HG03045 (cell line): ENCODE results near the gene EXOC6B.

Experiments
- ATAC-seq: cut with Tn5 transposase; IDR thresholded peaks from one replicate; pipeline ENCODE4 v1.9.1; 2021; ENCODE audit warnings: mild to moderate bottlenecking, moderate library complexity; ENCODE audit not compliant: unreplicated experiment

EXOC6B gene

DNA sequence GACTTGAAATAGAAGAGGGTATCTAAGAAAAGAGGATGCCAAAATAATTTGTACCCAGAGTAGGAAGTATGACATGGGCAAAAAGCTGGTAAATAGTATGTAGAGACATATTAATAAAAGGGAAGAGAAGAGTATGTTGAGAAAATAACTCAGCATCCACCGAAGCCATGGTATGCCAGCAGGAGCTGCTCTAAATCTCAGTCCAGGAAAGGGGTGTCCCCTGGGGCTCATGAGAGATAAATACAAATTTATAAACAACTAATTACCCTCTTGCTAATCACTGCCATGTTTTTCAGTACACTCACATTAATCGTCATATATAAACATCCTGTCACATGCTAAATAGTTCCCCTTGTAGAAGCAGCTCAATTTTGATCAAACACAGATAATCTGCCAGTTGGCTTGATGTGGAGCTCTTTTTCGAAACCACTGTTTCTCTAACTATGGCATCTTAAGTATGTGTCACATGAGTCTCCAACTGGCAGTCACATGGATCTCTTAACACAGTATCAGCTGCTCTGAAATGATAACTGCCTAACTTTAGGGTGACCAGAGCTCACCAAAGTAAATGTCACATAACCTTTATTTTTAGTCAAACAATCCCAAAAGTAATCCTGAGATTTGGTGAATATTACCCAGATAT is 31.9 kb downstream of the EXOC6B start:
- ATAC-seq: no peak

DNA sequence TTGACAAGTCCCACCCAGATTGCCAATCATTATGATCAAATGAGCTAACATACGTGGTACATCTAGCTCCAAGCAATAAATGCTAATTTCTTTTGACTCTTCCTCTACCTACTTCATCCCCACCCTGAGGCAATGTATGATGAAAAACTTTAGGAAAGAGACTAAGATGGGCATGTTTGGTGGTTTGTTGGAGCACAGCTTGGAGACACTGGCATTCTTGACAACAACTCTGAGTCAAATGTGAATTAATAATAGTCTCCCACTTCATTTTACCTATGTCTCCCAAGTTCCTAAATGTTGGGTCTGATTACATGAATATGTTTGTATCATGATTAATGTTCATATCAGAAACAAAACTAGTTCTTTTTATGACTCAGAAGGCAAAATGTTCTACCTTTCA is 36.6 kb downstream of the EXOC6B start:
- ATAC-seq: no peak

DNA sequence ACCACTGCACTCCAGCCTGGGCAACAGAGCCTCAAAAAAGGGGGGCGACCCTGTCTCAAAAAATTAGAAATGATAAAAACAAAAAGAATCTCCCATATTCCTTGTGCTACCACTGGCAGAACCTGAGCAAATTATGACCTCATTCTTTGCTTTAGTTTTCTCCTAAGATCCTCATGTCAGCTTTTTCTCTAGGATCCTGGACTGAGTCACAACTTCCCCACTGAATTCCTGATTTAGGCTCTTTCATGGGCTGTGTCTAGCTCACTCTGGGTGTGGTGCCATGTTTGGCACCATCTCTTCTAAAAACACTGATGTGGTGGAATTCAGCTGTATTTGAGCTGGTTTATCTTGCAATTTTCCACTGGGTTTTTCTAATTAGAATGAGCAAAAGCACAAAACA is 37.1 kb downstream of the EXOC6B start:
- ATAC-seq: no peak

DNA sequence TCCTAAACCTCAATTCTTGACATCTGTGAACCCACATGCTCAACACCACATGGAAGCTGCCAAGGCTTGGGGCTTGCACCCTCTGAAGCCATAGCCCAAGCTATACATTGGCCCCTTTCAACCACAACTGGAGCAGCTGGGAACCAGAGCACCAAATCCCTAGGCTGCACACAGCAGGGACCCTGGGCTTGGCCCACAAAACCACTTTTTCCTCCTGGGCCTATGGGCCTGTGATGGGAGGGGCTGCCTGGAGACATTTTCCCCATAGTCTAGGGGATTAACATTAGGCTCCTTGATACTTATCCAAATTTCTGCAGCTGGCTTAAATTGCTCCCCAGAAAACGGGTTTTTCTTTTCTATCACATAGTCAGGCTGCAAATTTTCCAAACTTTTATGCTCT is 40.3 kb downstream of the EXOC6B start:
- no peak for ATAC-seq

DNA sequence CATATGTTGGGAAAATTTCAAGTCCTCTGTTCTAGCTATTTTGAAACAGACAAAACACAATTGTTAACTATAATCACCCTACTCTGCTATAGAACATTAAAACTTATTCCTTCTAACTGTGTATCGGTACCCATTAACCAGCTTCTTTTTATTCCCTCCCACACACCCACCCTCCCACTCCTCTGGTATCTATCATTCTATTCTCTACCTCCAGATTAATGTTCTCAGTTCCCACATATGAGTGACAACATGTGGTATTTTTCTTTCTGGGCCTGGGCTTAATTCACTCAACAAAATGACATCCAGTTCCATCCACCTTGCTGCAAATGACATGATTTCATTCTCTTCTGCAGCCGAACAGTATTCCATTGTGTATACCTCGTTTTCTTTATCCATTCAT is 43.3 kb downstream of the EXOC6B start:
- no peak for ATAC-seq

DNA sequence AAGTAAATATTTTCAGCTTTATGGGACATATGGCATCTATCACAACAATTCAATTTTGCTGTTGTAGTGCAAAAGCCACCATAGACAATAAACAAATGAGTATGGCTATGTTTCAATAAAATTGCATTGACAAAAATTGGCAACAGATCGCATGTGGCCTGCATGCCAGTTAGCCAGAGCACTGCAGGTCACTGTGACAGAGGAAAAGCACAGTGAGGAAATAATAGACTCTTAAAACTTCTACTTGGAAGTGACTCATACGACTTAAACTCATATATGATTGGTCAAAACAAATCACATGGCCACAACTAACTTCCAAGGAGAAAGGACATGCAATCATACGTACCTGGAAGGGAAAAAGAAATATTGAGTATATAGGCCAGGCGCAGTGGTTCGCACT is 44.4 kb downstream of the EXOC6B start:
- no peak for ATAC-seq

DNA sequence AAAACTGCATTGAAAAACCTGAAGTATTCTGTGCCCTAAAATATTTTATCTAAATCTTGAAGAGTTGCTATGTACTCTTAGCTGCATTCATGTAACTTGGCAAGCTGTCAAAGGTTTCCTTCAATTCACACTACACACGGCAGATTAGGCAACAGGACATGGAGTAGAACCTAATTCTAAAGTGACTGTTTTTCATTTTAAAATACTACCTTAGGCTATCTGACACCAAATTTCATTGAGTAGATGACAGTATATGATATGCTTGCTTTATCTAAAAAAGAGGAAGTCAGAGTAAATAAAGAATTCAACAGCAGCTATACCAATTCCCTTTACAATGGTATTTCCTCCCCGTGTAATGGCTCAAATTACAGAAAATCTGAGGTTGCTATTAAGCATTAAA is 45.4 kb downstream of the EXOC6B start:
- ATAC-seq: no peak

DNA sequence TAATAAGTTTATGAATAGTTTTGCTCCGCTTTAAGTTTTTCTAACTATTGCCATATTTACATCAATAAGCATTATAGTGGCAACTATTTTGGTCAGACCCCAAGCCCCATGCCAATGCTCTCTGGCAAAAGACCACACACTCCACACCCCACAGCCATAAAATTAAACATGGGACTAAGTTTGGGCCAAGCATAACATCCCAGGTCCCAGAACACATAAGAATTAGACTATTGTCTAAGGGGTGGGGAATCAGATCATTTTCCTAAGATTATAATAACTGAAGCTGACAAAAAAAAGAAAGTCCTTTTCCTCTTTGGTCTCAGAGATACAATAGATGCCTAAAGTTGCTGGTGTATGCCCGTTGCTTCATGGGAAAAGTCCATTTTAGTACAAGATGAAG is 46.3 kb downstream of the EXOC6B start:
- no peak for ATAC-seq

DNA sequence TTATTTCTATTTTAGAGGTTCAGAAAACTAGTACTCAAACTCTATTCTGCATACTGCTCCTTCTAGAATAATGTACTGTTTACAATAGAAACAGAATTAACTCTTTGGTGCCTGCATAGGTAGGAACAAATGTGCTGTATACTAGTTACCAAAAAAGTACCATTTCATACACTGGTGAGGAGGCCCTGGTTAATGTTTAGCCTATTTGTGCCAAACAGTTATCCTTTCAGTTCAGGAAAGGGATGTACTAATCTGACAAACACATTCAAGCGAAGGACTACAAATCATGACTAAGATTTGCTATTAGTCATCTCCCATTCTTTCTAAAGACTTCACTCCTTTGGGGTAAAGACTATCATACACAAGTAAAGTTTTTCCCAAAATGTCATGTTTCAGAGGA is 47.4 kb downstream of the EXOC6B start:
- ATAC-seq: no peak

DNA sequence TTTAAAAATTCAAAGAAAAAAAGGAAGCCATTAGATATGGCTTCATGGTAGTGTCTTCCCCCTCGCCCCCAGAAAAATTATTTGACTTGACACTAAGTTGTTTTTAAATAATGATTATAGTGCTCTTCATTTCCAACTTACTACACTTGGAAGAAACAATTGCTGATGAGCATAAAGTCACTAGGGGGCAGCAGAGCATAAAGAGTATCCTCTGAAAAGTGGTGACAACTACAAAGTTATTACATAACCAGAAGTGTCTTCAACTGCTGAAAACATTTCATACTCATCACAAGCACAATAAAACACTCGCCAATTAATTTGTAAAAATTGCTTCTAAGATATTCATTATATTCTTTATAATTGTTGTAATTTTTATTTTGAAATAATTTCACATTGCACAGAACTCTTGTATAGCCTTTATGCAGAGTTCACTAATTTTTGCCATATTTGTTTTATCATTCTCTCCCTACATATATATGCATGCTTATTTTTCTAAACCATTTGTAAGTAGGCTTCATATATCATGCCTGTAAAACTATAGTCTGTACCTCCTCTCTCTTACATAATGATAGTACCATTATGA is 54.9 kb downstream of the EXOC6B start:
- ATAC-seq: no peak

DNA sequence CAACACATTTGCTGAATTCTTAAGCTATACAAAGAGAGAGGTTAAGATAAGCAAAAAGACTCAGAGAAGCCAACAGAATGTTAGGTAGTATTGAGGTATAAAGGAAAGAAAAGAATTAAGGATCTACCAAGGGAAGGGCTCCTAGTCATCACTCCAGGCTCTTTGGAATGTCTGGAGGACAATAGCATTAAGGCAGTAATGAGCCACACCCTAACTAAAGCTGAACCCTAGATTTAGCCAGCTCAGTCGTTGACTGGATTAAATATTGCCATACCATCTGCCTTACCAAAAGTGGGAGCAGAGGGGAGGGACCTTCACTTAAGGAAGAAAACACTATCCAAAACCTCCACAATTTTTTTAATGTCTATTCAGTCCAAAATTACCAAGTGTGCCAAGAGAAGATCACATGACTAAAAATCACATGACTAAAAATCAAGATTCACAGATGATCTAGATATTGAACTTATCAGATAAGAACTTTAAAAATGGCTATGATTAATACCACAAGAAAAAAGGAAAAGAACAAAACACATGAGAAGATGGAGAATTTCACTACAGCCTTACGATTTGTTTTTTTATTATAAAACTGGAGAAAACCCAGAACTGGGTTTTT is 59.7 kb downstream of the EXOC6B start:
- no peak for ATAC-seq

DNA sequence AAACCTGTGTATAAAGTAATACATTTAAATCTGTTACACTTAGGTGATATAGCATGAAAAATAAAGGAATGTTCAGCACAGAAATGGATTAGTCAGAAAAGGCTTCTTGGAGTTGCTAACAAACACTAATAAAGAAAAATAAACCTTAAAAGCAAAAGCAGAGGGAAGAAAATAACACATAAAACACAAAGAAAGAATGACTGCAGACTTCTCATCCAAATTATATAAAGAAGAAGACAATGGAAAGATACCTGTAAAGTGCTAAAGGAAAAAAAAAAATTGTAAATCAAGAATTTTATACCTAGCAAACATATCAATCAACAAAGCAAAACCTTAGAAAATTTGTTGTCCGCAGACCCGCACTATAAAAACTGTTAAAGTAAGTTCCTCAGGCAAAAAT is 63.6 kb downstream of the EXOC6B start:
- no peak for ATAC-seq

DNA sequence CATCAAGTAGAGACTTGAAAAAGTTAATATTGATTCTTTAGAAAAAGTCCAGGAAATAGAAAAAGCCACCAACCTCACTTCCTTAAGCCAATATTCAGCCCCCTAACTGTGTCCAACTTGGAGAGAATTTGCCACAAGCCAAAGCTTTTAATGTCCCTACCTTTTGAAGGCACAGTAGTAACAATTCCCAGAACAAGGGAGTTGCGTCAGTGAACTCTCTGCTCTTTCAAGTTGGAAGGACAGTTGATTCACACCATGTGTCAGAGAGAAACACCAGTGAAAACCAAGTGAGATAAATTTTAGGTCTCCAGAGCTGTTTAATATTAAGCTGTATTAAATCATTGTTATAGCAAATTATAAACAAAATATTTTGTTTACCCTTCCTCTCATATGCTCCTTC is 66.1 kb downstream of the EXOC6B start:
- no peak for ATAC-seq

DNA sequence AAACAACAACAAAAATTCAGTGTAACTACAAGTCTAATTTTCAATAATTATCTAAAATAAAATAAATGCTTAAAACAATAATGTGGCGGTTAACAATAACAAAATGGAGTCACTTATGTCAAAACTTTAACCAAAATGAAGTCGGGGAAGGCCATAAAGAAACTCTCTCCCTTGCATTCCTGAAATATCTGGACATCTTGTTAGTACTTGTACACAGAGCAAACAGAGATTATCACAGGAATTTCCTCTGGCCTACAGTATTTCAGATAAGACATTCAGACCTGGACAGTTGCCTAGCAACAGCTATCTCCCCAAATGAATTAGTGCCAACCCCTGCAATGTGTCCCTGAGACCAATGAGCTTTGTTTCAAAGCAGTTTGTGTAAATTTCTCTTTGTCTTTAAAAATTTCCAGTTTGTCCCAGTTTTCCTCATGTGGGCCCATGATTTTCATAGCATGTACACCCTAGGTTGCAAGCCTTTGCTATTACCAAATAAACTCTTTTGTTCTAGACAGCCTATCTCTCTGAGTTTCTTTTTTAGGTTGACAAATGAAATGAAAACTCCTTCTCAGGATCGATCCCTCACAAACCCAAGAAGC is 68.6 kb downstream of the EXOC6B start:
- no peak for ATAC-seq

DNA sequence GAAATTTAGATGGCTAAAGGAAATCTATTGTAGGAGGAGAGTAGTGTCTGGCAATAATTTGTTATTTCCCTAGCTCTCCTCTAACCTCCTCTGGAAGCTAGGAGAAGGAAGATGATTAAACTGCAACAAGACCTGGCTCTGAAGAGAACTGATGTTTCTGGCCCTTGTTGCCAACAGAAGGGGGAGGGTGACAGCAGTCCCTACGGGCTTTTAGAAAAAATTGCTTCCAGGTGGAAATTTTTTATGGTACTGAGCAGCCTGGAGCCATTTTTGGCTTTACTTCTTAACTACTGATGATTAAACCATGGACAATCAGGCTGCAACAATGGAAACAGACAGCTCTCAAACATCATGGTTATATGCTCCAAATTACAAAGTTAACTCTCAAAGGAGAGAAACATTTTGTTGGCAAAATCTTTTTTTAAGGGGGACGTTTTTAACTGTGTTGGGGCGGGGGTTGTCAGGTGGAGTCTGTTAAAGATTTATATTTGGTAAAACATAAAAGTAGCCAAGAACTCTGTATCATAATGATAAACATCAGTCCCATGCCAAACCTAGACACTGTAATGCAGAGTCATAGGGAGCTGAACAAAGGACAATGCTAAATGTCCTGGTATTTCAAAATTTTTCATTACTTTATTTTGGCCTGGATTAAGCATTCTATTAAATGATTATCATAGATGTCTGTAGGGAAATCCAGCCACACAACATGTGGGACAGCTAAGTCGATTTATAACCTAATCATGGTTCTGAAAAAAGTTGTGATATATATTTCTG is 70.0 kb downstream of the EXOC6B start:
- ATAC-seq: no peak

DNA sequence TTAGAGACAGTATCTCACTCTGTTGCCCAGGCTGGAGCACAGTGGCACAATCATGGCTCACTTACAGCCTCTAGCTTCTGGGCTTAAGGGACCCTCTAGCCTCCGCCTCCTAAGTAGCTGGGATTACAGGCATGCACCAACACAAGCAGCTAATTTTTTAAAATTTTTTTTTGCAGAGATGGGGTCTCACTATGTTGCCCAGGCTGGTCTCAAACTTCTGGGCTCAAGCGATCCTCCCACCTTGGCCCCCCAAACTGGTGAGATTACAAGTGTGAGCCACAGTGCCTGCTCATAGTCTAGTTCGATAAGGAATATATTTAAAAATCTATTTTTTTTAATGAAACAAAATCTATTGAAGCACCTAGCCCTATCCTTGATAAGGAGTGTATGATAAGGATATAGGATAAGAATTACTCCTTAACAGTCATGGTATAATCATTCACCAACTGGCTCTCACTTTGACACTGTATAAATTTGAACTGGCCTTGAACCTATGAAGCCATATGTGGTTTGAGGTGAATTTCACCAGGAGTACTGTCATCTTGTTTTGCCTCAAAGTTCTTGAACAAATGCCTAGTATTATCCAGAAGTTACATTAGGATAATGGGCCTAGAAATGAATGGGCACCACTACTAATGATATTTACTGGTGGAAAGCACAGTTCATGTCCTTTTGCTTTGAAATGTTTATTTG is 71.1 kb downstream of the EXOC6B start:
- no peak for ATAC-seq

DNA sequence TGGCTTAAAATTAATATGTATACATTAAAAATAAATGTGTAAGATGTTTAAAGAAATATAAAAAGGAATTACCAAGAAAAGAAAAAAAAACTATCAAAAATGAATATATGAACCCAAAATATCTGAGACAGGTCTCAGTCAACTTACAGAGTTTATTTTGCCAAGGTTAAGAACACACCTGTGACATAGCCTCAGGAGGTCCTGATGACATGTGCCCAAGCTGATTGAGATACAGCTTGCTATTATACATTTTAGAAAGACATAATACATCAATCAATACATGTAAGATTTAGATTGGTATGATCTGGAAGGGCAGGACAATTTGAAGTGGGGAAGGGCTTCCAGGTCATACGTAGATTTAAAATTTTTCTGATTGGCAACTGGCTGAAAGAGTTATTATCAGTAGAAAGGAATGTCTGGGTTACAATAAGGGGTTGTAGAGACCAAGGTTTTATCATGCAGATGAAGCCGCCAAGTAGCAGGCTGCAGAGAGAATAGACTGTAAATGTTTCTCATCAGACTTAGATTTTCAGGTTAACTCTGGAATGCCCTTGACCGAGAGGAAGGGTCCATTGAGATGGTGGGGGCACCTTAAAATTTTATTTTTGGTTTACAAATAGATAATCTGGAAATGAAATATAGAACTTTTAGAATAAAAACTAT is 74.7 kb downstream of the EXOC6B start:
- no peak for ATAC-seq

DNA sequence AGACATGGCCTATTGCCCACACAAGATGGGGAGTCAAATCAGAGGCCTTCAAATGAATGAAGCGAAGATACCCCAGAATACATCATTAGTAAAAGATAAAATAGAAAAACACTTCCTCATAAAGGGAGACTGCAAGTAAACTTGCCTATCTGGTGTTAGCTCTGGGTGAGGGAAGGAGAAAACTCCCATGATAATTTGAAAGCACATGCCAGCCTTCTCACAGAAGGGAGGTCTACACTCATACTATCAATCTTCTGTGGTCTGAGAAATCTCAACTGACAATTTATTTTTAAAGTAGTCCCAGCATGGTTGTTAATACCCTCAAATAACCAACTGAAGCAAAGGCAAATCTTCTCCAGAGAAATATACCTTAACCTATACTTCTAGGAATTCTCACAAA is 75.4 kb downstream of the EXOC6B start:
- ATAC-seq: no peak

DNA sequence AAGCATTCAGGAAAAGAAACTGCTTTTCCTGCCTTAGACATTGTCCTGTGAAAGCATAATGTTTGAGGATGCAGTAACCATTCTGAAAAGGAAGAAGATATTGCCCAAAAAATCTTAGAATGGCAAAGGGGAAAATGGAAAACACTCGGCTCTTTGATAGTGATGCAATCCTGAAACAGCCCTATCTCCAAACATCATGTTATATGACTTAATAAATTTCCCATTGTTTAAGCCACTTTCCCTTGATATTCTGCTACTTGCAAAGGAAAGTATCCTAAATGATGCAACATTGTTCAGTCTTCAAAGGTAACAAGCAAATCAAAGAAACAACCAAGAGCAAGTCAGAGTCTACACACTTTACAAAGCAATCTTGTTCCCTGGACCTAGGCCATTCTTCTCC is 78.5 kb downstream of the EXOC6B start:
- ATAC-seq: no peak

DNA sequence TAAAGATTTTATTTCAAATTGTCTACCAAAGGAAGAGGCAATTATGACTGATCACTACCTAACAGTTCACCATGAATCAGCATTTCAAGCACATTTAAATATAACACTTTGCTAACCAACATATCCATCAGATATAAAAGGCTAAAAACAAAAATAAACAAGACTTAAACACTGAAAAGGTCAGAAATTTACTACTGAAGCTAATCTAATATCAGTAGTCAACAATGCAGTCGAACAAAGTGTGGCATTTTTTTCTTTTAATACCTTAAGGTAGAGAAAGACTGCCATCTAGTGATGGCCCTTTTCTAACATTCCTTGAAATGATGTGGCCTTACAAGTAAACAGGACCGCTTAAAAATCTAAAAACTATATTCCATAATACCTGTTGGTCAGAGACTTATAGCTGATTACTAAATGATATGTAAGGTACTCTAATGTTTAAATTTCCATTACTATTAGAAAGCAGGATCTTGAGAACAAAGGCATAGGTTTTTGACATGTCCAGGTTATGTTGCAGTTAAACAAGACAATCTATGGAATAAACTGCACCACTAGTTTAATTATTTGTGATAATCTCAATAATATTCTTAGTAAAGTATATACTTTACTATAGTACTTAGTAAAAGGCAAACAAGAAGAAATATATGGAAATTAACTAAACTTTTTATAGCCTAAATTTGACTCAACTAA is 80.0 kb downstream of the EXOC6B start:
- ATAC-seq: no peak
